DMS53 (cell line): ENCODE results near the gene ACAP3.

Experiments used
- DNase-seq: peaks from one replicate; lab custom pipeline; 2025; lab: John Stamatoyannopoulos, UW

The ACAP3 gene

GRCh38 chr1:1307923-1308755 lies at the start of gene ACAP3, which contains the start of gene PUSL1:
Gene ACAP3, minus strand, starts transcription at chr1:1307930. Its CDS starts 115 bp downstream, at chr1:1307815.
Gene PUSL1, plus strand, starts transcription at chr1:1308597. Its CDS starts 47 bp downstream, at chr1:1308644.
- peak; percentile 100 for DNase-seq

DNA sequence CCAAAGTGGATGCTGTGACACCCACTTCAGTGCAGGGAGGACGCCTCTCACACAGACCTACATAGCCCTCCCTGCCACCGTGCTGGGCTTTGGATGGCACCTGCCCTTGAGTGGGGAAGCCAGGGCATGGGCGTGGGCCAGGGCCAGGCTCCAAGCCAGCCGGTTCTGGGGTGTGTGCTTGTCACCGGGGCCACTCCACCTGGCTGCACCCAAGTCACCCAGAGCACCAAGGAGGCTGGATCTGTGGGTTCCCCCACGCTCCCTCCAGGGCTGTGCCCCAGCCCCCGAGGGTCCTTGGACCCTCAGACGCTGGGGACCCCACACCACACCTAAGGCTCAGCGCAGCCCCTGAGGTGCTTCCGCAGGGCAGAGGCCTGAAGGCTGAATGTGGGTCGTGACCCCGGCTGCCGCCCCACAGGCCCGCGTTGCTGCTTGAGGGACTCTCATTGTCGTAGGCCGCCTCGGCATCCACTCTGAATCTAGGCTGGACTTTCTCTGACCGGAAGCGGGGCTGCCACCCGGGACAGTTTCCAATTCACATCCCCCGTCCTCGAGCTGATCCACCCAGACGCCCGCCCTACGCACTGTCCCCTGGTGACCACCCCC lies 49.2 kb upstream of the ACAP3 start:
- DNase-seq: peak; percentile 51

DNA sequence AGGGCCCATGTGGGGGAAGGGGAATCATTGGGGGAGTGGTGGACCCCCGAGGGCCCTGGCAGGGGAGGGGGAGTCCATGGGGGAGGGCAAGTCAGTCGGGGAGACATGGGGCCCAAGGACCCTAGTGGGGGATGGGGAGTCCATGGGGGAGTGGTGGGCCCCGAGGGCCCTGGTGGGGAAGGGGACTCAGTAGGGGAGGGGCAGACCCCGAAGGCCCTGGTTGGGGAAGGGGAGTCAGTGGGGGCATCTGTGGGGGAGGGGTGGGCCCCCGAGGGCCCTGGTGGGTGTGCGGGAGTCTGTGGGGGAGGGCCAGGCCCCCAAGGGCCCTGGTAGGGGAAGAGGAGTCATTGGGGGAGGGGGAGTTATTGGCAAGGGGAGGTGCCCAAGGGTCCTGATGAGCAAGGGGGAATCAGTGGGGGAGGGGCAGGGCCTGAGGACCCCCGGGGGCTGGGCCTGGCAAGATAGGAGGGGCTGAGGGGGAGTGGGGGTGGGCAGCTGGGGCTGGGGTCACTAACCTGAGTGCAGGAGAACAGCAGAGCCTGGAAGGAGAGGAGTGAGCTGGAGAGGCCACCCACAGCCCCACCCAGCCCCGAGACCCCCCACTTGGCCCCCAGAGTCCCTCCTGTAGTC lies 48.6 kb upstream of the ACAP3 start:
- DNase-seq: no peak

DNA sequence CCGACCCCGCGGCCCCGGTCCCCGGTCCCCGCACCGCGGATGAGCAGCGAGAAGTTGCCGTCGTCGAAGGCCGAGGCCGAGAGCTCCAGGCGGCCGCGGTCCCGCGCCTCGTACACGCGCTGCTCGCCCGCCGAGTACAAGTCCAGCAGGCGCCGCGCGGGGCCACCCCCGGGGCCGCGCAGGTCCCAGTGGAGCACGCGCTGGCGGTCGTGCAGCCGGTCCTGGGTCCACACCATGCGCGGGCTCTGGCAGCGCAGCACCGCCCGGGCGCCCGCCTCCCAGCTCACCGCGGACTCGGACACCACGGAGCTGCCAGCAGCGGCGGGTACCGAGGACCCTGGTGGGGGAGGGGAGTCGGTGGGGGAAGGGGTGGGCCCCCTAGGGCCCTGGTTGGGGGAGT lies 47.7 kb upstream of the ACAP3 start:
- peak; percentile 91 for DNase-seq

- DNase-seq: peak; percentile 59
Measured at GRCh38 chr1:1354271-1355247, 46.8 kb upstream of the ACAP3 start.

GRCh38 chr1:1353389-1354151 lies 45.8 kb upstream of the ACAP3 start:
- peak; percentile 65 for DNase-seq

DNA sequence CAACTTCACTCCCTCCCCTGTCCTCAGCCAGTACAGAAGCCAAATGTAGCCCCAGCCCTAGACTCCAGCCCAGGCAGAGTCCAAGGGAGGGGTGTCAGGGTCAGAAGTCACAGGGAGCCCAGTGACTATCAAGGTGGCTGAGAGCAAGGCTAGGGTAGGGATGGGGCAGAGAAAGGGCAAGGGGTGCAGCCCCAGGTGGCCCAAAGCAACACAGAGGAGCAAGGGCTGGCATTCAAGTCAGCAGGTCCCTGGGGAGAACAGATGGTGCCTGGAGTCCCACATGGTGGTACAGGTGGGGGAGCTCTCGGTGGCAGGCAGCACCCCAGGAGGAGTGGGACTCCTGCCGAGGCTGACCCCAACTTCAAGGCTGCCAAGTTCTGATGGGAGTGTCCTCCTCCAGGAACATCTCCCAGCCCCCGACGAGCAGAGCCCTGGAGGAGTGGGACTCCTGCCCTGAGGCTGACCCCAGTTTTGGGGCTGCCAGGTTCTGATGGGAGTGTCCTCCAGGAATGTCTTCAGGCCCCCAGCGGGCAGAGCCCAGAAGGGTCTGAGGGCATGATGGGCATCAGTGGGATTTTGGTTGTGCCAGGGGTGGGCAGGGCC lies 45.2 kb upstream of the ACAP3 start:
- no peak for DNase-seq

DNA sequence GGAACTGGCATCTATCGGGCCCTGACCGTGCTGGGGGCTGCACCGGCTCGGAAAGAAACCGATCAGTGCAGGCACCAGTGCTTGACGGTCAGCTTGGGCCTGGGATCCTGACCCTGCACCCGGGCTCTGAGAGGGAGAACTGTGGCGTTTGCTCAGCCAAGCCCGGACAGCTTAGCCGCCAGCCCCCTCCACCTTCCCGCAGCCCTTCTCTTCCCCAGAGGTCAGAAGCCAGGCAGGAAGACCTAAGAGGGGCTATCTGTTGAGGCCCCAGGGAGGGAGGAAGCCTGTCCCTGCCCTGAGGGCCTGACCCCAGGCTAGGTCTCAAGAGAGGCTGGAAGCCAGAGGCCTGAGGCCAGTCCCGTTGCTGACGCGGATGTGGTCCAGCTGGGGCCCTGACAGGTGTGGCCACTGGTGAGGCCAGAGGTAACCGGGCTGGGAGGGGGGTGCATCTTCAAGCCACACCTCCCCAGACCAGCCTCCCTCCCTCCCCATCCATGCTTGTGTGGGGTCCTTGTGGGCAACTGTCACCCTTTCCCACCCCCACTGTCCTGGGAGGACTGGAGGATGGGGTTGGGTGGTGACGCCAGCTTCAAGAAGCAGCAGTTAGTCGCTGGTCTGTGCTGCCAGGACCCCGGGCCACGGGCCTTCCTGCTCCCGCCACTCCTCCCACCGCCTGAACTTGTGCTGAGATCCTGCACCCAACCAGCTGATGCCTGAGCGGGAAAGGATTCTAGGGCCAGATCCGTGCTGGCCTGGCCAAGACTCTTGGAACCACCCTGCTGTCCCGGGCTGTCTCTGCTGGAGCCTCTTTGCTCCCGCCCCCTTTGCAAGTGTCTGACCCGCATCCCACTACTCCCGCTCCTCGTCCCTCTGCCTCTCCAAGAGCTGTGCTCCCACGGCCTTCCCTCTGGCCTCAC lies 44.0 kb upstream of the ACAP3 start:
- DNase-seq: peak; percentile 65

DNA sequence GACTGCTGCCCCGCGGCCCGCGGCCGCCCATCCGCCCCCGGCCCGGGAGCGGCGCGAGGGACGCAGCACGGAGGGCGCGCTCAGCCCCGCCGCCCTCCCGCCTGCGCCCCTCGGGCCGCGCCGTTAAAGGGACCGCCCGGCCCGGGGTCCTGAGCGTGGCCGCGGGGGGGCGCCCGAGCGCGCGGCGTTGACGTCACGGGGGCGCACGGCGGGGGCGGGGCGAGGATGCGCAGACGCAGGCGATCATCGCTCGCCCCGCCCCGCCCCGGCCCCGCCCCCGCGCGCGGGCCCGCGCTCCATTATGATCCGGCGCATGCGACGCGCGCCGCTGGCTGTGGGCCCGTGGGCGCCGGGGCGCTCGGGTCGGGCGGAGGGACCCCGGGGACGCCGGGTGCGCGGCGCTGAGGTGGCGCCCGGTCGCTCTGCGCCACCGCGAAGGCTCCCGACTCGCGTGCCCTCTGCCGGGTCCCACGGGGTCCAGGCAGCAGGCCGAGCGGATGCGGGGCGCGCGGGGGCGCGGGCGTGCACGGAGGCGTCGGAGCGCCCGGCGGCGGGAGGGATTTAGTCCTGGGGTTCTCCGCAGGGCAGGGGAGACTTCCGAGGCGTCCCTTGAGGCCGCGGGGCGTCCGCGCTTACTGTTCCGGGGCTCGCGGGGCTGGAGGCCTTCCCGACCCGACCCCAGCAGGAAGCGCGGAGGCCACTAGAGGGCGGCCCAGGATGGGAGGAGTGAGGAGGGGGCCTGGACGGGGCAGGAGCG lies 41.7 kb upstream of the ACAP3 start, which contains the start of gene DVL1:
DVL1 (minus strand) TSS at position 163 of the 757 bp plus-strand sequence. CDS start 353 bp downstream, outside the sequence.
- peak; percentile 84 for DNase-seq

GRCh38 chr1:1348420-1349255 lies 40.9 kb upstream of the ACAP3 start:
- peak; percentile 66 for DNase-seq

GRCh38 chr1:1347663-1348419 lies 40.1 kb upstream of the ACAP3 start:
- peak; percentile 52 for DNase-seq

- DNase-seq: no peak
Measured at GRCh38 chr1:1347026-1347595, 39.4 kb upstream of the ACAP3 start.

DNA sequence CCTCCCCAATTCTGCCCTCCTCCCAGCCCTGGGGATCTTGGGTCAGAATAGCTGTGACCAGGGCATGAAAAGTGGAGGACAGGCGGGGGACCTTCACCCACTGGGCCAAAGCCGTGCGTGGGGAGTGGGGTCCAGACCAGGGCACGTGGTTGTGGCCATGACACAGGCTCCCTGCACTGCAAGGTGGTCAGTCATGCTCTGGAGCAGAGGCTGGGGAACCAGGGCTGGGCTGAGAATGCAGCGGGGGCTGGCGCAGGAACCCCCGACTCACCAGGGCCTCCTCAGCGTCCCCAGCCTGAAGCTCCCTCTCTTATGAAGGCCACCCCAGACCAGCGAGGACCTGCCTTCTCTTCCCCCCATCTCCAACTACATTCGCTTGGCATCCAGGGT lies 38.8 kb upstream of the ACAP3 start:
- DNase-seq: no peak

- DNase-seq: no peak
Measured at GRCh38 chr1:1345860-1346500, 38.2 kb upstream of the ACAP3 start.

- no peak for DNase-seq
Measured at GRCh38 chr1:1345384-1345783, 37.7 kb upstream of the ACAP3 start.
